ENCODE data around the gene PATJ.

Gene PATJ

DNA sequence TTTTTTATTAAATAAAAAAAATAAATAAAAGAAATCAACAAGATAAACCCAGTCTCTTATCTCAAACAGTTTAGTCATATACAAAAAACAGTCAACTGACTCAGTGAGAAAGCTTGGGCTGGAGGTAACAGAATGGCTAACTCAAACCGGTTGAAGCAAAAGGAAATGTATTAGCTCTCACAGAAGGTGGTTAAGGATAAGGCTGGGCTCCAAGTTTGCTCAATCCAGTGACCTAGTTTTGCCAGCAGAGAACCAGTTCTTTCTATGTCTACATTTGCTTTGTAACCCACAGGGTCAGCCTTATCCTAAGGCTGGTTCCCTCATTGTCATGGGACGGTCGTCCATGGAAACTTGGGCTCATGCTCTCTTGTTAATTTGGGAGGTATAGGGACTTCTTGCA is 307.9 kb downstream of the PATJ start:
- DNase-seq (ENCODE audit: low spot score), result no peak

GRCh38 chr1:62052946-62053345 is 310.7 kb downstream of the PATJ start:
- DNase-seq (ENCODE audit: low spot score), result no peak

DNA sequence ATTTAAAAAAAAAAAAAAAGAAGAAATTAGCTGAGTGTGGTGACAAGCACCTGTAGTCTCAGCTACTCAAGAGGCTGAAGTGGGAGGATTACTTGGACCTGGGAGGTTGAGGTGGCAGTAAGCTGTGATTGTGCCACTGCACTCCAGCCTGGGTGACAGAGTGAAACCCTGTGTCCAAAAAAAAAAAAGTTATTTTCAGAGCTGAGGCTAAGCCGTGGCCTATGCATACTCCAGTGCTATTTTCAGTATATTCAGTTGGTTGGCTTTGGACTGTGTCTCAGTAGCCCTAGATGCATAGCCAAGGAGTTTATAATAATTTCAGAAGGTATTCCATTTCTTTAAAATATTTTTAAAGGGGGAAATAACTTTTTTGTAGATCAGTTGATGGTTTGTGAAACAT is 311.9 kb downstream of the PATJ start:
- no peak for DNase-seq (ENCODE audit: low spot score)

DNA sequence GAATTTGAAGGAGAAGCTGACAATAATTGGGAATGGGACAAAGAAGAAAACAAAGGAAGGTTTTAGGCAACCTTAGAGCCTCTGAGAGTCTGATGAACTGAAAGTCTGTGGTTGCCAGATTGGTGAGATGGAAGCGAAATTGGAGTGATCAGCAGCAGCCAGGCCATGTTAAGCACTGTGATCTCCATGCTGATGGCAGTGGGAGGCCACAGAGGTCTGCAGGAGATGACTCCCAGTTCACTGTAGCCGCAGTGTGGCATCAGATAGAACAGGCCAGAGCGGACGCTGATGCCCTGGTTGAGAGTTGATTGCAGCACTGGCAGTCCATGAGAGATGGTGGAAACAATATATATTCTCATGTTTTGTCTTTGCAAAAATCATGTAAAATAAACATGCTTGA is 314.9 kb downstream of the PATJ start:
- no peak for DNase-seq (ENCODE audit: low spot score)

DNA sequence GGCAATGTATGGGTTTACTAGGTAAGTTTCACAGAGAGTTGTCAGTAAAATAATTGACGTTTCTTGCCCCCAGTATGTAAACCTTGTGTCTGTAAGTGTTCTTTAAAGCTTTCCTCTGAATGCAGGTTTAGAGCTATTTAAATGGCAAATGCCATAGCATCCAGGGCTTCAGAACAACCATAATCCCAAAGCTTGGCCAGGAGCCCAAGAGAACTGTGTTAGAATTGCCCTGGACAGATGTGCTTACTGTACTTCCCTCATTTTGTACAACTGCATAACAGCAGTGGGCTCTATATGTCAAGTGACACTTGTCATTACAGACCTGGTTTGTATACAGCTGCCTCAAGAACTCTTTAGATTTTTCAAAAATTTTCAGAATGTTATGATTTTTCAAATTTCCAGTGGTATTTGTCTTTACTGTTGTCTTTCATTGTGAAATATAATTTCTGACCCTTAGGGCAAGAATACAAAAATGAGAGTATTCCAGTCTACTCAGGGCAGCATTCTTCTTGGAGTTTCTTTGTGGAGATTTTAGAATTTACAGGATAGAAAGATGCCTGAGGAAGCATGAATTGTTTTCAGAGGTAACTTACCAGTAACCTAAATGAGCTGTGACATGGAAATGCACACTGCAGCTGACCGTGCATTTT is 315.5 kb downstream of the PATJ start:
- DNase-seq (ENCODE audit: low spot score), result peak; percentile 26

DNA sequence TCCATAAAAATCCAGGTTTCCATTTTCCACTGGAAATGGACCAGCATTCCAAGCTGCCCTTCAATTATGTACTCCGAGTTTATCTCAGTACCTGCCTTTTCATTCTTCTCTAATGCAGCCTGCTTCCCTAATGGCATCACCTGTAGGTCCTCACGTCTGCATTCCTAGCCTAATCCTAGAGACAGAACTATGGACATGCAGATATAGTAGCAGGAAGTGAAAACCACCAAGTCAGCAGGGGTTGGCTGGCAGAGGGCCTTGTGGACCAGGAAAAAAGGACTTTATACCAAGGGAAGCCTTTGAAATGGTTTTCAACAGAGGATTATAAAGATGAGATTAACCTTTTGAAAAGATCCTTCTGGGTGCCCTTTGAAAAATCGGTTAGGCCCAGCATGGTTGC is 316.7 kb downstream of the PATJ start:
- no peak for DNase-seq (ENCODE audit: low spot score)

DNA sequence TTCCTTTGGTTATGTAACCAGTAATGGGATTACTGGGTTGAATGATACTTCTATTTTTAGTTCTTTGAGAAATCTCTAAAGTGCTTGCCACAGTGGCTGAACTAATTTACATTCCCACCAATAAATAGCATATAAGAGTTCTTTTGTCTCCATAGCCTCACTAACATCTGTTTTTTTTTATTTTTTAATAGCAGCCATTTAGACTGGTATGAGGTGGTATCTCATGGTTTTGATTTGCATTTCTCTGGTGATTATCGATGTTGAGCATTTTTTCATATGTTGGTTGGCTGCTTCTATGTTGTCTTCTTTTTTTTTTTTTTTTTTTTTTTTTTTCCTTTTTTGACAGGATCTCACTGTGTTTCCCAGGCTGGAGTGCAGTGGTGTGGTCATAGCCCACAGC is 319.8 kb downstream of the PATJ start:
- no peak for DNase-seq (ENCODE audit: low spot score)

DNA sequence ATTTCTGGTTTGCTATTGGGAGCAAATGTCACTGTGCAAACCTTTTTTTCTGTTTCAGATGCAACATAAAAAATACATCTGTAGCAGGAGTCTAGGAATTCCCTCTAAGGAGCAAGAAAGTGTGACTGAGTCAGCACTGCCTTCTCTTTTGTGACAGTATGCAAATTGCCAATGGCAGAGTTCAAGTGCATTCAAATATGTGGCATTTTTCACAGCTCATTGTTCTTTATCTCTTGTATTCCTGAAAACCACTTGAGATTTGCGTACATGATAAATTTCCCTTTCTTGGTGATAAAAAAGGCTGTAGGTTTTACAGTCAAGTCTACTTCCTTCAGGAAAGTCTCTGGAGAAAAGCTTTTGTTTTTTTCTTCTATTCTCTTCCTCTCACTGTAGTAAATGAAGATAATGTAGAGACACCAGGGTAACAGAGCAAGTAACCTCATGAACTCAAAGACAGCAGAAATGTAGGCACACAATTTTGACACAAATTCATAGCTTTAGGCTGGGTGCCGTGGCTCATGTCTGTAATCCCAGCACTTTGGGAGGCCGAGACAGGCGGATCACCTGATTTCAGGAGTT is 322.6 kb downstream of the PATJ start:
- no peak for DNase-seq (ENCODE audit: low spot score)

DNA sequence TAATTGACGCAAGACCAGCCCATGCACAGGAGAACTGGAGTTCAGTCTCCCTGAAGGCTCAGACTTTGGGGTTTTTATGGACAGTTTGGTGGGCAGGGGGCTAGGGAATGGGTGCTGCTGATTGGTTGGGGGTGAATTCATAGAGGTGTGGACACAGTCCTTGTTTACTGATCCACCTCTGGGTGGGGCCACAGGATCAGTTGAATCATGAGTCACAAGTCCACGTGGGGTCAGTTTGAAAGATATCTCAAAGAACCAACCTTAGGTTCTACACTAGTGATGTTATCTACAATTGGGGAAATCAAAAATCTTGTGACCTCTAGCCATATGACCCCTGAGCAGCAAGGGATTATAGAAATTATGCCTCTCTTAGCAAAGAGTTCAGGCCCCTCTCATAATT is 324.4 kb downstream of the PATJ start:
- no peak for DNase-seq (ENCODE audit: low spot score)

- DNase-seq (ENCODE audit: low spot score), result no peak
These were observed 326.1 kb downstream of the PATJ start for GRCh38 chr1:62068416-62068843.

GRCh38 chr1:62068978-62069377 is 326.7 kb downstream of the PATJ start:
- no peak for DNase-seq (ENCODE audit: low spot score)

- peak; percentile 41 for DNase-seq (ENCODE audit: low spot score)
These were observed 328.2 kb downstream of the PATJ start for GRCh38 chr1:62070384-62071011.

DNA sequence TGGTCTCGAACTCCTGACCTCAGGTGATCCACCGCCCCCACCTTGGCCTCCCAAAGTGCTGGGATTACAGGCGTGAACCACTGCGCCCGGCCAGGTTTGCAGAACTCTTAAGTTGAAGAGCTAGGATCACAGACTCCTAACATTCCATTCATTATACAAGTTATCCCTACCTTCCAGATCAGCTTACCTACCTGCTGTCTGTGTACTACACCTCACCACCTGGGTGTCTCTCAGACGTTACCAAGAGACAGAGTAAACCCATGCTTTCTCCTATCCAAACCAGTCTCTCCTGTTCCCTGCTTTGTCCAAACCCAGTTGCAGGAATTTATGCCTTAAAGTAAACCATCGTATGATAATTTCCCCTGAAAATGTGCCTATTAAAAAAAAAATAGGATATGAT is 329.4 kb downstream of the PATJ start:
- DNase-seq (ENCODE audit: low spot score), result no peak

- DNase-seq (ENCODE audit: low spot score), result no peak
These were observed 334.0 kb downstream of the PATJ start for GRCh38 chr1:62076286-62076685.

- DNase-seq (ENCODE audit: low spot score), result no peak
These were observed 335.5 kb downstream of the PATJ start for GRCh38 chr1:62077821-62078220.

DNA sequence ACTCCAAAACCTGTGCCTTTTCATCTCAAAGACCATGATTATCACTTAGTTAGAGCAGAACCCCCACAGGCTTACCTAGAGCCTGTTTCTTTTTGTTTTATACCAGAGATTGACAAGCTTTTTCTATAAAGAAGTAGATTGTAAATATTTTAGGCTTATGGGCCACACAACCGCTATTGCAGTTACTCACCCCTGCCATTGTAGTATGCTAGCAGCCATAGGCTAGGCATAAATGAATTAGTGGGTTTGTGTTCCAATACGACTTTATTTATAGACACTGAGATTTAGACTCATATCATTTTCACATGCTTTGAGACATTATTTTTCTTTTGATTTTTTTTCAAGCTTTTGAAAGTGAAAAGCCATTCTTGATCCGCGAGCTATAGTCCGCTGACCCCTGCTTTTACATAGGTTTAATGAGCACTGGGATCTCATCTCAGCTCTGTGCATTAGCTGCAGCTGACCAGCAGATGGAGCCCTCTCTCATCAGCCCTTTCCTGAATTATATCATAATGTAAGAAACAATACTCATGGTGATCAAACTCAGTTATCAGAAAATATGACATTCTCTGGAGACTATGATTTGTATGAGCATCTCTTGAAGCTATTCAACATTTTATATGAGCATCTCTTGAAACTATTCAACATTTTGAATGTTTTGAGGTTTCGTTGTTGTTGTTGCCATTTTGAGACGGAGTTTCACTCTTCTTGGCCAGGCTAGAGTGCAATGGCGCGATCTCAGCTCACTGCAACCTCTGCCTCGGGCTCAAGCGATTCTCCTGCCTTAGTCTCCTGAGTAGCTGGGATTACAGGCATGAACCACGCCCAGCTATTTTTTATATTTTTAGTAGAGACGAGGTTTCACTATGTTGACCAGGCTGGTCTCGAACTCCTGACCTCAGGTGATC is 340.4 kb downstream of the PATJ start:
- DNase-seq (ENCODE audit: low spot score), result peak; percentile 67

GRCh38 chr1:62084310-62084890 is 342.1 kb downstream of the PATJ start:
- DNase-seq (ENCODE audit: low spot score), result no peak

DNA sequence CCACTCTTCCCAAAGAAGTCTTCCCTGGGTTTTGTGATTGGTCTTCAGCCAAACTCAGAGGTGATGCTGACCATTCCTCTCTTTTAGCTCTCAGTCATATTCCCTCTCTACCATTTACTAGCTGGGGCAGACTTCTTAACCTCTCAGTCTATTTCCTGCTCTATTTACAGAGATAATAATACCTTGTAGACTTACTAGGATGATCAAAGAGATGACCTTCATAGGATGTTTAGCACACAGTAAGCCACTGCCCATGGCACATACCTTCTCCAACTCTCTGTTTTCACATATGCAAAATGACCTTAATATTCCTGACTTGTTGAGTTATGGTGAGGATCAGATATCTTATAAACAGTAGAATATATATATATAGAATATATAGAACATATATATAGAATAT is 346.2 kb downstream of the PATJ start:
- DNase-seq (ENCODE audit: low spot score), result no peak

GRCh38 chr1:62089570-62089969 is 347.3 kb downstream of the PATJ start:
- no peak for DNase-seq (ENCODE audit: low spot score)

- DNase-seq (ENCODE audit: low spot score), result no peak
These were observed 347.7 kb downstream of the PATJ start for GRCh38 chr1:62090016-62090415.

DNA sequence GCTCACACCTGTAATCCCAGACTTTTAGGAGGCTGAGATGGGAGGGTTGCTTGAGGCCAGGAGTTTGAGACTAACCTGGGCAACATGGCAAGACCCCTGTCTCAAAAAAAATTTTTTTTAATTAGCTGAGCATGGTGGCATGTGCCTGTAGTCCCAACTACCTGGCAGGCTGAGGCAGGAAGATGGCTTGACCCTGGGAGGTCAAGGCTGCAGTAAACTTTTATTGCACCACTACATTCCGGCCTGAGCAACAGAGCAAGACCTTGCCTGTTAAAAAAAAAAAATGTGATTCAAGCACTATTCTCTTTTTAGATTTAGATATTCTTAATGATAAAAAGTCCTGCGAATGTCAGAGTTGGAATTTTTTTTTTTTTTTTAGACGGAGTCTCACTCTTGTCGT is 349.8 kb downstream of the PATJ start:
- no peak for DNase-seq (ENCODE audit: low spot score)

GRCh38 chr1:62093261-62093660 is 351.0 kb downstream of the PATJ start:
- no peak for DNase-seq (ENCODE audit: low spot score)

Measured in D341Med (cell line).